Measurements from ENCODE around the gene KIAA0753. TPM values are rescaled to one million over a fixed set of nuclear protein-coding genes. Genes with fewer than 3 reads are reported as not detected.
A peak's percentile ranks its signal among the peaks of the same experiment; 100 is the strongest.

The KIAA0753 gene
- total and polyA plus RNA-seq, 2 of the 13 experiments (the other 11 are each of a cell fraction or from before 2014, with no cell fraction given) = 5.2 to 9.1 TPM

DNA sequence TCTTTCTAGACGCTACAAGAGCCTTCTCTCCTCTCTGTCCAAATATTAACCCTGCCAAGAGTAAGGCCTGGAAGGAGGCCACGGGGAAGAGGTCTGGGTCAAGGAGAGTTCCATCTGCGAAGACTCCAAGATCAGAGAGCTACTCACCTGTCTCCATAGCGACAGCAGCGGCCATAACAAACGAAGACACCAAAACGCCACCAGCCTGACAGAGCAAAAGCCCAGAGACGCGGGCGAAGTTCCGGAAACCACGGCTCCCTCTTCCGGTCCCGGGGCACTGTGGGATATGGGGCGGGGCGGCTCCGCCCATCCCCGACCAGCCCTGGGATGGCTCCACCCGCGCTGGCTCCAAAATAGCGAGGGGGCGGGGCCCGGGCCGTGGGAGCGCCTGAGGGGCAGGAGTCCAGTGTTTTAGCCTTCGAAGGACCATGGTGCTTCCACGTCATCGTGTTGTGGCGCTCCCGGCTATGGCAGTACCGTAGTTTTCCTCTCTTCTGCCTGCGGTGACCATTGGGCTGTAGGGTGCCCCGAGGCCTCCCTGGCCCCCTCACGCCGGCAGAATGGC, 10.9 kb upstream of the KIAA0753 start, which contains the start of the genes C17orf100 and MED31 (continued):
- no peak for TF ChIP-seq SCMH1 (CRISPR knock-in tag; IDR thresholded peaks at IDR 0.05; ENCODE audit: borderline replicate concordance)
- no peak; the same call in 1 of the 2 replicates for TF ChIP-seq ZNF614 (CRISPR knock-in tag; IDR thresholded peaks at IDR 0.05; ENCODE audit: borderline replicate concordance)
- TF ChIP-seq GLI4 (CRISPR knock-in tag; IDR thresholded peaks at IDR 0.05; ENCODE audit: borderline replicate concordance) = no peak
- TF ChIP-seq, protein P1, sequence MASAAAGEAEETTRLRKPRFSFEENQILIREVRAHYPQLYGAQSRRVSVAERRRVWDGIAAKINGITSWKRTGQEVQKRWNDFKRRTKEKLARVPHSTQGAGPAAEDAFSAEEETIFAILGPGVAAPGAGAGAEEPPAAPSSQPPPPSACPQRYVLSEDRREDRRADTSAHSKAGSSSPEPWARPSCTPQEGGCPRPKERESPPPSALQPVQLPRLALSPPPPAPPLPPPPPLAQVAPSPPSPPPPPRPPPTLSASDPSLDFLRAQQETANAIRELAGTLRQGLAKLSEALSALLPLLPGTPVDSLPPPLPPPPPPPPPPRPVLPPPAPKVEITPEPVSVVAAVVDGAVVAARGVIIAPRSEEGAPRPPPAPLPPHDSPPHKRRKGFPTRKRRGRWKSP (CRISPR knock-in tag; IDR thresholded peaks at IDR 0.05) = 0 out of 2 replicates have a peak, but pooled peaks have one; percentile 54
- TF ChIP-seq ZNF607 (CRISPR knock-in tag; IDR thresholded peaks at IDR 0.05; ENCODE audit: borderline replicate concordance) = no peak
- TF ChIP-seq MAFG (CRISPR knock-in tag; IDR thresholded peaks at IDR 0.05) = no peak
- 0 out of 2 replicates have a peak, but pooled peaks have one; percentile 47 for TF ChIP-seq BRD4 (CRISPR knock-in tag; IDR thresholded peaks at IDR 0.05)
- TF ChIP-seq, protein P2, sequence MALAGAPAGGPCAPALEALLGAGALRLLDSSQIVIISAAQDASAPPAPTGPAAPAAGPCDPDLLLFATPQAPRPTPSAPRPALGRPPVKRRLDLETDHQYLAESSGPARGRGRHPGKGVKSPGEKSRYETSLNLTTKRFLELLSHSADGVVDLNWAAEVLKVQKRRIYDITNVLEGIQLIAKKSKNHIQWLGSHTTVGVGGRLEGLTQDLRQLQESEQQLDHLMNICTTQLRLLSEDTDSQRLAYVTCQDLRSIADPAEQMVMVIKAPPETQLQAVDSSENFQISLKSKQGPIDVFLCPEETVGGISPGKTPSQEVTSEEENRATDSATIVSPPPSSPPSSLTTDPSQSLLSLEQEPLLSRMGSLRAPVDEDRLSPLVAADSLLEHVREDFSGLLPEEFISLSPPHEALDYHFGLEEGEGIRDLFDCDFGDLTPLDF (CRISPR knock-in tag; IDR thresholded peaks at IDR 0.05) = no peak
- TF ChIP-seq ZNF3 (CRISPR knock-in tag; IDR thresholded peaks at IDR 0.05) = no peak
- TF ChIP-seq ZNF234 (CRISPR knock-in tag; conservative IDR thresholded peaks at IDR 0.05) = no peak; the same call in 1 of the 2 replicates
- TF ChIP-seq ZNF558 (CRISPR knock-in tag; IDR thresholded peaks at IDR 0.05; ENCODE audit: borderline replicate concordance) = no peak
- TF ChIP-seq ZNF629 (CRISPR knock-in tag; conservative IDR thresholded peaks at IDR 0.05) = no peak
- no peak for TF ChIP-seq ELK4 (CRISPR knock-in tag; IDR thresholded peaks at IDR 0.05; ENCODE audit: borderline replicate concordance)
- peak; percentile 70 for TF ChIP-seq PHF20 (CRISPR knock-in tag; IDR thresholded peaks at IDR 0.05)
- TF ChIP-seq ZFP36L2 (CRISPR knock-in tag; IDR thresholded peaks at IDR 0.05) = no peak
- TF ChIP-seq, protein P3, sequence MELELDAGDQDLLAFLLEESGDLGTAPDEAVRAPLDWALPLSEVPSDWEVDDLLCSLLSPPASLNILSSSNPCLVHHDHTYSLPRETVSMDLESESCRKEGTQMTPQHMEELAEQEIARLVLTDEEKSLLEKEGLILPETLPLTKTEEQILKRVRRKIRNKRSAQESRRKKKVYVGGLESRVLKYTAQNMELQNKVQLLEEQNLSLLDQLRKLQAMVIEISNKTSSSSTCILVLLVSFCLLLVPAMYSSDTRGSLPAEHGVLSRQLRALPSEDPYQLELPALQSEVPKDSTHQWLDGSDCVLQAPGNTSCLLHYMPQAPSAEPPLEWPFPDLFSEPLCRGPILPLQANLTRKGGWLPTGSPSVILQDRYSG (CRISPR knock-in tag; IDR thresholded peaks at IDR 0.05) = peak; percentile 31; the same call in 1 of the 2 replicates
- TF ChIP-seq LCORL (IDR thresholded peaks at IDR 0.05) = no peak
- peak; percentile 80; the same call in 1 of the 2 replicates for TF ChIP-seq LCORL (CRISPR knock-in tag; IDR thresholded peaks at IDR 0.05)
- TF ChIP-seq ZNF260 (CRISPR knock-in tag; IDR thresholded peaks at IDR 0.05; ENCODE audit: borderline replicate concordance, low read depth) = no peak
- TF ChIP-seq PRDM10 (CRISPR knock-in tag; IDR thresholded peaks at IDR 0.05; ENCODE audit: low read depth) = no peak; the same call in 1 of the 2 replicates
- no peak for TF ChIP-seq SIX4 (CRISPR knock-in tag; IDR thresholded peaks at IDR 0.05)
- TF ChIP-seq ZFP62 (CRISPR knock-in tag; IDR thresholded peaks at IDR 0.05) = no peak
